OCI-LY1 (cell line): ENCODE results near the gene MFAP1.
"Not testable (repeated sequence)": the region's sequence is repeated elsewhere in the genome, so short reads cannot be mapped to it uniquely, and the experiment has no call there.

Experiments
- CTCF ChIP-seq: fragments of 200-600 bp; sonication (generic), shearing (Covaris generic); IDR thresholded peaks from 2 replicates; pipeline ENCODE4 v1.5.1; 2017; ENCODE audit warnings: mild to moderate bottlenecking, antibody characterized with exemption, low read length, moderate library complexity, mixed read lengths
- EZH2 ChIP-seq: fragments of 200-600 bp; sonication (generic), shearing (Covaris generic); IDR thresholded peaks from 2 replicates; pipeline ENCODE4 v1.8.0; 2017; ENCODE audit warnings: borderline replicate concordance, mixed run types, mild to moderate bottlenecking, antibody characterized with exemption, low read length, moderate library complexity, mixed read lengths

GRCh38 chr15:43815064-43815463, 9.4 kb downstream of the MFAP1 start:
- not testable (repeated sequence) for TF ChIP-seq CTCF, EZH2
